Measurements from ENCODE around the gene TMEM100.
A peak's percentile ranks its signal among the peaks of the same experiment; 100 is the strongest.

TMEM100 gene

GRCh38 chr17:55717898-55718735 is 4.5 kb downstream of the TMEM100 start:
- peak; percentile 56 for DNase-seq

GRCh38 chr17:55717432-55717831 is 5.2 kb downstream of the TMEM100 start:
- no peak for DNase-seq

DNA sequence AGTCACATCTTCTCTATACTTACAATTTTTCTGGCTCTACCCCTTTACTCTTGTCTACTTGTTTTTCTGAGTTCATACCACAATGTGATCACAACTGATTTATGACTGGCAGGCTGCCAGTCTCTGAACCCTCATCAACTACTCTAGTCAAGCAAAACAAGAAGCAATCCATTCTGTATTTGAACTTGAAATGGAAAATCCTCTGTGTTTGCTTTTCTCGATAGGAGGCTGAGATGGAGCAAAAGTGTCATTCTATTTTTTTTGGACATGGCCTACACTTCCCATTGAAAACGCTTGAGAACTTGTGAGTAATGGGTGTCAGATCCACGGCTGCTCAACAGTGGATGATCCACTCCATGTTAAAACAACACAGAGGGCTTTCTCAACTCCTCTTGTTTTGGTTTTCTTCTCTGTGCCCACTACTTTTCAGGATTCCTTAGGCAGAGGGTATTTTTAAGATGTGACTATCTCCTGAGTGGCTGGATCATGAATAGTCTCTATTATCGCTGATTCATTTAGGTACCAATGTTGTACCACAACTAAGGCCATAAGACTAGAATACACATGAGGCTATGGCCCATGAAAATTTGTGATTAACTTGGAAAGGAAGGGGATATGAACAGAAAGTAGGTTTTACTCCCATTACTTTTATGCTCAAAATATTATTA is 11.7 kb downstream of the TMEM100 start:
- DNase-seq, result no peak

DNA sequence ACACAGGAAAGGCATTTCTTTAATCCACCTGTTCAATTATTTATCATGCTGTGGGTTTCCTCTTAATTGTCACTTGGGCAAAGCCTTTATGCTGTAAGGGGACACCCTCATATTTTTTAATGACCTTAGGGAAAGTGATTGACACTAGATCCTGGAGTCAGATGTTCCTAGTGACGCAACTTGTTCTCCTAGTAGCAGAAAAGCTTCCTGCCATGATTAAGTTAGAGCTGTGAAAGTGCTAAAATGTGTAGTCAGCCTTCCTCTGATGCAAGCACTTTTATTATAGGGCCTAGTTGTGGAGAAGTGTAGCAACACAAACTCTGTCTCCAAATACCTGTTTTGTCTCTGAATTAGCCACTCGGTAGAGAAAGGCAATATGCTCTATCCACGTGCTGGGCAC is 12.3 kb downstream of the TMEM100 start:
- DNase-seq, result no peak

DNA sequence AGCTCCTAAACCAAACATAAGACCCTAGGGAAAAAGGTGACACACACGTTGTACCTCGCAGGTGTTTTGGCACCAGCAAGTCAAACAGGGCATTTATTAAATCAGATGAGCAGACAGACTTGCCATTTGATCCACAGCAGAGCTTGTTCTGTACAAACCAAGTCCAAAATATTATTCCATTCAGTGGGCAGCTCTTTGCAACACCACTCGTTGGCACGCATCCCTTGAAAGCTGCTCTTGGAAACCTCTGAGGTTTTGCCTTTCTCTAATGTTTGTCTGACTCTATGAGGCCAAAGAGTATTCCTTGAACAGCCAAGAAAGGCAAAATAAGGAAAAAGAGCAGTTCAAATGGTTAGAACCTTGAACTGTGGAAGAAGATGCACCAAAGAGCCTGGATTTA is 12.7 kb downstream of the TMEM100 start:
- DNase-seq, result no peak

DNA sequence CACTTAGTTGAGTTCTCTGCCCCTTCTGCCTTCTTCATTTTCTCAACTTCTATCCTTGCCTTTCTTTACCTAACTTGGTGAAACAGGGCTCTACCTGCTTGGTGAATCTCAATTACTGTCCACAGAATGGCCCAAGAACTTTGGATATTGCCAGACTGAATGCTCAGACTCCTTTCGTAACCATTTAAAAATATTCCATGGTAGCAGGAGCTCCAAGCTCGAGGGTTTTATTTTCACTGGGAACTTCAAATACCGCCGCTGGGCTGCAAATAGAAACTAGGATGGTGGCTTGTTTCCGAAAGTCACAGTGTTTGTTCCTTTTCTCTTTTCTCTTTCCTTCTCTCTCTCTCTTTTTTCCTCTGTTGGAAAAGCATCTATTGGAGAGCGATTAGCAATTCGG is 13.2 kb downstream of the TMEM100 start:
- no peak for DNase-seq

DNA sequence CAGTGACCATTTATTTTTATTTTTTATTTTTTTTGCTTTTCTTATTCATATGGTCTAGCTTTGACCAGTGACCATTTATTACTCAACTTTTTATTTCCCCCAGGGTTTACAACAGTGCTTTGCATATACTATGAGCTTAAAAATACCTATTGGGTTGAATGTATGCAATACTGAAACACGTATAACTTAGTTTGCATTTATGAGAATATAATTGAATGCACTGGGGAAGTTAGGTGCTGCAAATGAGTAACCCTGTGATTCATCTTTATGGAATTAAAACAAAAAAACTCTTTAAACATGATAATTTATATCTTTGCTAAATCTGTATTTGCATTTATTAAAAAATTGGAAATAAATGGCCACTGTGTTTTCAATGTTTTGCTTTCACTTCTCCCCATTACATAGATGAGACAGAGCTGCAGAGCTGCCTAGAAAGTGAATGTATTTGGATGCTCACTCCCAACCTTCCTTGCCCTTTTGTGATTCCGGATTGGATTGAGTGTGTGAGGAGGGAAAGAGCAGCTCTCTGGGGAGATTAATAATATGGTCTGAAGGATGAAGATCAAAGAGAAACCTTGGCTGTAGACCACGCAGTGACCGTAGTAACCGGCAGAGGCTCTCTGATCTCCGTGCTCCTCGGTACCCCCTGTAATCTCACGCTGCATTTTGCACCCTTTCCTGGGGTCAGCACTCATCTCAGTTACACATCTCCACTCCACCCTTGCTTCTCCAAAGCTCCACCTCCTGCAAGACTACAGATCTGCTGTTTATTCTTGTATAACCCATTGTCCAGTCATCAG is 14.3 kb downstream of the TMEM100 start:
- no peak for DNase-seq

DNA sequence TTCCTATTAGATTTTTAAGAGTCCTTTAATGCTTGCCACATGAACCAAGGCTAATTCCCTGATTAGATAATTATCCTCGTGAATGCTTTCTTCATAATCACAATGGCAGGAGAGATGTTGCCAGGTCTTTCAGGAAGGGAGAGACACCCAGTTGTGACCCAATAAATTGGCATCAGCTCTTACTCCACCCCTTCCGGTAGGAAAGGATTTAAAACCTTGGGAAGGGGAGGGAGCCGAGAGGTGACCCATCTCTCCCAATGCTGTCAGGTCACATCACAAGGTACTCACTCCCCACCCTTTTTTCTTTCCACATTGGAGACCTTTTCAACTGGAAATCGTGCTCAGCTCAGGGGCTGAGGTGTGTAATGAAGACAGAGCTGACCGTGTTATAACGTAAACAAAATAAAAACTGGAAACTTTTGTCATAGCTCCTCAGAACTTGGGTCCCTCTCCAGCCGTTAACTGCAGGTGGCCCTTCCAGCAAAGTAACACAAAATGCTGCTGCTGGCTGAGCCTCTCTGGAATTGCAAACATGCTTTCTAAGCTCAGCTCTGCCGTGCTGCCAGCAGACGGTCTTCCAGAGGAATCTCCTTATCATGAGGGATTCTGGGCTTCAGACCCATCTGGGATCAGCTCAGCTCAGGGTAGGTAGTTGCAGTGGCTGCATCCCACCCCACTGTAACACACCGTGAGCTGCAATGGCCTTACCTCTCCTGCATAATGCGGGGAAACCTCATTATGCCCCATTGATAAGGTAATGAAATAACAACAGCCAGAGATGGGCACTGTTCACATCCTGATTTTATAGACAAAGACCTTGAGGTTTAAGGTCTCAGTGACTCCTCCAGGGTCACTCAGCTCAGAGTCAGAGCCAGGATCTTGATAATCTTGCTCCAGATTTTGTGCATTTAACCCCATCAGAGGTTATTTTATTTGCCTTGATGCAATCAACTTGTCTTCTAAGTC is 15.6 kb downstream of the TMEM100 start:
- no peak for DNase-seq

DNA sequence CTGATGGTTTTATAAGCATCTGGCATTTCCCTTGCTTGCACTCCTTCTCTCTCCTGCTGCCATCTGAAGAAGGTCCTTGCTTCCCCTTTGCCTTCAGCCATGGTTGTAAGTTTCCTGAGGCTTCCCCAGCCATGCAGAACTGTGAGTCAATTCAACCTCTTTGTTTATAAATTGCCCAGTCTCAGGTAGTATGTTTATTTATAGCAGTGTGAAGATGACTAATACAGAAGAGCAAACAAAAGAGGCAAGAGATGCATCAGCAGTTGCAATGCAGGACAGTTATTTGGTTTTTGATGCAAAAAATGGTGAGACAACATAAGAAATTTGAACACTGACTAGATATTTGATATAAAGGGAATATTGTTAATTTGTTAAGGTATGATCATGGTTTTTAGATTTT is 16.8 kb downstream of the TMEM100 start:
- no peak for DNase-seq

DNA sequence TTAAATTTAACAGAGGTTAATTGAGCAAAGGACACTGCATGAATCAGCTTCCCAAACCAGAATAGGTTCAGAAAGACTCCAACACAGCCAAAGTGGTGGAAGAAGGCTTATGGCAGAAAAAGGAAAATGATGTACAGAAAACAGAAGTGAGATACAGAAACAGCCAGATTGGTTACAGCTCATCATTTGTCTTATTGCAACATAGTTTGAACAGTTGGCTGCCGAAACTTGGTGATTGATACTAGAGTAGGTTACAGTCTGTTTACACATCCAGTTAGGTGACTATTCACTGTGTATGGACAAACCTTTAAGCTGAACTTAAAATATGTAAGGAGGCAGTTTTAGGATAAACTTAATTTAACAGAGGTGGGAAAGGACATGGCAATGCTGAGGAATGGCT is 18.3 kb downstream of the TMEM100 start:
- no peak for DNase-seq

- DNase-seq, result no peak
Observed at GRCh38 chr17:55702150-55702549, 20.5 kb downstream of the TMEM100 start.

GRCh38 chr17:55699181-55699860 is 23.3 kb downstream of the TMEM100 start:
- no peak for DNase-seq

- no peak for DNase-seq
Observed at GRCh38 chr17:55694286-55694910, 28.3 kb downstream of the TMEM100 start.

GRCh38 chr17:55693254-55694216 is 29.1 kb downstream of the TMEM100 start:
- no peak for DNase-seq

- no peak for DNase-seq
Observed at GRCh38 chr17:55692276-55692675, 30.4 kb downstream of the TMEM100 start.

GRCh38 chr17:55691666-55692065 is 31.0 kb downstream of the TMEM100 start:
- DNase-seq, result no peak

- DNase-seq, result no peak
Observed at GRCh38 chr17:55690105-55690508, 32.6 kb downstream of the TMEM100 start.

- DNase-seq, result no peak
Observed at GRCh38 chr17:55689672-55690071, 33.0 kb downstream of the TMEM100 start.

DNA sequence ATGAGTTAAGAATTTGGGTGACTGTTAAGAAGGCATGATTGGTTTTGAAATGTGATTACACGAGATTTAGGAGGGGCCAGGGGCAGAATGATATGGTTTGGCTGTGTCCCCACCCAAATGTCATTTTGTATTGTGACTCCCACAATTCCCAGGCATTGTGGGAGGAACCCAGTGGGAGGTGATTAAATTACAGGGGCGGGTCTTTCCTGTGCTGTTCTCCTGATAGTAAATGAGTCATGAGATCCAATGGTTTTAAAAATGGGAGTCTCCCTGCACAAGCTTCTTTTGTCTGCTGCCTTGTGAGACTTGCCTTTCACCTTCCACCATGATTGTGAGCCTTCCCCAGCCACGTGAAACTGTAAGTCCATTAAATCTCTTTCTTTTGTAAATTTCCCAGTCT is 34.6 kb downstream of the TMEM100 start:
- DNase-seq, result no peak

DNA sequence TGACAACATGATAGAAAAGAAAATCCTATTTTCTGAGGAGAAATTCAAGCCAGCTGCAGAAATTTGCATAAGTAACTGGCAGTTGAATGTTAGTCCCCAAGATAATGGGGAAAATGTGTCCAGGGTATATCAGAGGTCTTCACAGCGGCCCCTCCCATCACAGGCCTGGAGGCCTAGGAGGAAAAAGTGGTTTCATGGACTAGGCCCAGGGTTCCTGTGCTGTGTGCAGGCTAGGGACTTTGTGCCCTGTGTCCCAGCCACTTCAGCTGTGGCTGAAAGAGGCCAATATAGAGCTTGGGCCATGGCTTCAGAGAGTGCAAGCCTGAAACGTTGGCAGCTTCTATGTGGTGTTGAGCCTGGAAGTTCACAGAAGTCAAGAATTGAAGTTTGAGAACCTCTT is 35.6 kb downstream of the TMEM100 start:
- no peak for DNase-seq
